SU-DHL-6 (cell line): ENCODE measurements around the gene ATXN7.

Experiments used
- EZH2phosphoT487 ChIP-seq: fragments of 200-600 bp; sonication (generic), shearing (Covaris generic); conservative IDR thresholded peaks from 2 replicates; pipeline ENCODE4 v1.6.1; 2018; ENCODE audit warnings: mild to moderate bottlenecking, antibody characterized with exemption, low read length, moderate library complexity, mixed read lengths
- TF ChIP-seq, protein P1 (sequence below): fragments of 200-600 bp; sonication (generic); IDR thresholded peaks from one replicate; pipeline ENCODE4 v1.5.1; 2017; ENCODE audit warnings: antibody characterized with exemption, mild to moderate bottlenecking, low read length, moderate library complexity; ENCODE audit not compliant: insufficient read depth, poor library complexity, severe bottlenecking

DNA sequence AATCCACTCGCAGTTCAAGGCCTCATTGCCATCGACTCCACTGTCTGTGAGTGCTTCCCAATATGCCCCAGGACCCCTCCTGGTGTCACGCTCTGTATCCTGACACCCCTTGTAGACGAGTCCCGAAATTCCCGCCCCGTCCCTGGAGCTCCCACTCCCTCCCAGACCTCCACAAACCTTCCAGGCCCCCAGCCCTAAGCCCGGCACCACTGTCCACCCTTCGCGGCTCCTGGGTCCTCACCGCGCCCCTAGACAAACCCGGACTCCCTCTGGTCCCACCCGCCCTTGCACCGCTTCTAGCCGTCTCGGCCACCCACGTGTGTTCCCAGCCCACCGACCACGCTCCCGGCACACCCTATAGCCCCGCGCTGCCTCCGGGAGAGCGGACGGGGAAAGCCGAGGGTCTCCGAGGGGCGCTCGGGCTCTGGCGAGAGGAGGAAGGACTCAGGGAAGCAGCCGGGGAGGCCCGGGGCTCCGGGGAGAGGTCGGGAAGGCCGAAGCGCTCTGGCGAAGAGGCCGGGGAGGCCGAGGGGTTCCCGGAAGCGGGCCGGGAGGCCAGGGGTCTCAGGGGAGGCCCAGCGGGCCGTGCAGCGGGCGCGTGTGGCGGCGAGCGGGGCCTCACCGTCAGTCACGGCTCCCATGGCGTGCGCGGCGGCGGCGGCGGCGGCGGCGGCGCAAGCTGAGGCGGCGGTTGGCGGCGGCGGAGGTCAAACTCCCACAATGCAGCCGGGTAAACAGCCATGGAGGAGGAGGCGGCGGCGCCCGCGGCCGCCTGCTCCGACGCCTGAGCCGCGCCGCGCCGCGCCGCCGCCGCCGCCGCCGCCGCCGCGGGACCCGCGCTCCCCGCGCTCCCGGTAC lies at the start of gene ATXN7, which contains the start of gene THOC7:
- TF ChIP-seq, protein P1, sequence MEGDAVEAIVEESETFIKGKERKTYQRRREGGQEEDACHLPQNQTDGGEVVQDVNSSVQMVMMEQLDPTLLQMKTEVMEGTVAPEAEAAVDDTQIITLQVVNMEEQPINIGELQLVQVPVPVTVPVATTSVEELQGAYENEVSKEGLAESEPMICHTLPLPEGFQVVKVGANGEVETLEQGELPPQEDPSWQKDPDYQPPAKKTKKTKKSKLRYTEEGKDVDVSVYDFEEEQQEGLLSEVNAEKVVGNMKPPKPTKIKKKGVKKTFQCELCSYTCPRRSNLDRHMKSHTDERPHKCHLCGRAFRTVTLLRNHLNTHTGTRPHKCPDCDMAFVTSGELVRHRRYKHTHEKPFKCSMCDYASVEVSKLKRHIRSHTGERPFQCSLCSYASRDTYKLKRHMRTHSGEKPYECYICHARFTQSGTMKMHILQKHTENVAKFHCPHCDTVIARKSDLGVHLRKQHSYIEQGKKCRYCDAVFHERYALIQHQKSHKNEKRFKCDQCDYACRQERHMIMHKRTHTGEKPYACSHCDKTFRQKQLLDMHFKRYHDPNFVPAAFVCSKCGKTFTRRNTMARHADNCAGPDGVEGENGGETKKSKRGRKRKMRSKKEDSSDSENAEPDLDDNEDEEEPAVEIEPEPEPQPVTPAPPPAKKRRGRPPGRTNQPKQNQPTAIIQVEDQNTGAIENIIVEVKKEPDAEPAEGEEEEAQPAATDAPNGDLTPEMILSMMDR = no peak
- TF ChIP-seq EZH2phosphoT487 = no peak
